Activated CD8-positive, alpha-beta T cell treated with anti-CD3 and anti-CD28 coated beads for 36 hours (primary cell): ENCODE measurements around the gene MKRN1. TPM values are rescaled to one million over a fixed set of nuclear protein-coding genes. Genes with fewer than 3 reads are reported as not detected.
"Not testable (repeated sequence)": the region's sequence is repeated elsewhere in the genome, so short reads cannot be mapped to it uniquely, and the experiment has no call there.

Experiments used
- ATAC-seq: fragments of 200-7000 bp; cut with Tn5 transposase; one replicate; pipeline ENCODE4 v1.10.0; 2021; ENCODE audit warnings: mild to moderate bottlenecking, moderate library complexity
- CTCF ChIA-PET: fragments of 350-600 bp; sonication (Branson Sonifier 250); formaldehyde crosslinking; loops from one replicate; lab custom pipeline; 2021; ENCODE audit warnings: antibody characterized with exemption; lab: Charles Lee
- POLR2A ChIA-PET: fragments of 350-600 bp; sonication (Branson Sonifier 250); formaldehyde crosslinking; loops from one replicate; lab custom pipeline; 2021; ENCODE audit warnings: antibody characterized with exemption; lab: Charles Lee
- DNase-seq: peaks from one replicate; pipeline ENCODE4 v3.0.0-alpha.2; 2020
- H3K27ac Mint-ChIP-seq: one replicate; pipeline ENCODE4 v1.8.0; 2021; ENCODE audit warnings: mild to moderate bottlenecking, mixed read lengths
- H3K27me3 Mint-ChIP-seq: one replicate; pipeline ENCODE4 v1.8.0; 2021; ENCODE audit warnings: mixed read lengths
- H3K36me3 Mint-ChIP-seq: one replicate; pipeline ENCODE4 v1.8.0; 2021; ENCODE audit warnings: low read depth, mixed read lengths
- H3K4me1 Mint-ChIP-seq: one replicate; pipeline ENCODE4 v1.8.0; 2021; ENCODE audit warnings: low read depth, mixed read lengths
- H3K4me3 Mint-ChIP-seq: one replicate; pipeline ENCODE4 v1.8.0; 2021; ENCODE audit warnings: mild to moderate bottlenecking, moderate library complexity, mixed read lengths
- H3K9me3 Mint-ChIP-seq: one replicate; pipeline ENCODE4 v1.8.0; 2021; ENCODE audit warnings: mixed read lengths
- intact Hi-C: fragments of 100-400 bp; cut with micrococcal nuclease; formaldehyde crosslinking; loops from one replicate; pipeline ENCODE4 v1.10.0; 2022
- total RNA-seq, 2 experiments: library from RNA; stranded (reverse); gene quantifications; one replicate each; pipeline ENCODE4 v1.2.3, GENCODE V29; 2021
- TF ChIP-seq, protein P1 (sequence below): fragments of 200-600 bp; IDR thresholded peaks from one replicate; pipeline ENCODE4 v1.8.0; 2022; ENCODE audit warnings: antibody characterized with exemption, mild to moderate bottlenecking

MKRN1 gene
- total RNA-seq, 2 experiments from 2014 or later: 55.5 to 56.4 TPM

DNA sequence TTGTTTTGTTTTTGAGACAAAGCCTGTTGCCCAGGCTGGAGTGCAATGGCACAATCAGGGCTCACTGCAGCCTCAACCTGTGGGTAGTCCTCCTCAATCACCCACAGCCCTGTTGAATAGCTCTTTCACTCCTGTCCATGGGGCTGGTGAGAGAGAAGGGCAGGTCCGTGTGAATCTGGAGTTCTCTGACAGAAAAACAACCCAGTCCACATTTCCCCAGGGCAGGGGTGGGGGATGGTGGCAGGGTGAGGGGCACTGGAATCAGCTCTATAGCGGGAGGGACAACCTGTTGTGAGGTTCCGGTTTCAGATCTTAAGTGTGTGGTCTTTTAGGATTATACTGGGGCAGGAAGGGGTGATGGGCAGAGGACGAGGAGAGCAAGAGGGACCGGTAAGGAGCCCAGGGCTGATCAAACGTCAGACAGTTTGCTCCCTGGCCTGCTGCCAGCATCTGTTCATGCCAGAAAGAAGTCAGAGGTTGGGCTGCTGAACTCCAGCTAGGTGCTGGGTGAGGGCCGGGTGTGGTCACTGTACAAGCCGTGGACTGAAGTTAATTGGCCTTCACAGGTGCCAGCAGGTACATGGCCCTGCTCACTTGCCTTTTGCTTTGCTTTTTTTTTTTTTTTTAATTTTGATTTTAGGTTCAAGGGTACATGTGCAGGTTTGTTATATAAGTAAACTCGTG is 33.2 kb upstream of the MKRN1 start:
- peaks cover 2% of the 10 kb centered on the region for H3K27me3 Mint-ChIP-seq
- TF ChIP-seq, protein P1, sequence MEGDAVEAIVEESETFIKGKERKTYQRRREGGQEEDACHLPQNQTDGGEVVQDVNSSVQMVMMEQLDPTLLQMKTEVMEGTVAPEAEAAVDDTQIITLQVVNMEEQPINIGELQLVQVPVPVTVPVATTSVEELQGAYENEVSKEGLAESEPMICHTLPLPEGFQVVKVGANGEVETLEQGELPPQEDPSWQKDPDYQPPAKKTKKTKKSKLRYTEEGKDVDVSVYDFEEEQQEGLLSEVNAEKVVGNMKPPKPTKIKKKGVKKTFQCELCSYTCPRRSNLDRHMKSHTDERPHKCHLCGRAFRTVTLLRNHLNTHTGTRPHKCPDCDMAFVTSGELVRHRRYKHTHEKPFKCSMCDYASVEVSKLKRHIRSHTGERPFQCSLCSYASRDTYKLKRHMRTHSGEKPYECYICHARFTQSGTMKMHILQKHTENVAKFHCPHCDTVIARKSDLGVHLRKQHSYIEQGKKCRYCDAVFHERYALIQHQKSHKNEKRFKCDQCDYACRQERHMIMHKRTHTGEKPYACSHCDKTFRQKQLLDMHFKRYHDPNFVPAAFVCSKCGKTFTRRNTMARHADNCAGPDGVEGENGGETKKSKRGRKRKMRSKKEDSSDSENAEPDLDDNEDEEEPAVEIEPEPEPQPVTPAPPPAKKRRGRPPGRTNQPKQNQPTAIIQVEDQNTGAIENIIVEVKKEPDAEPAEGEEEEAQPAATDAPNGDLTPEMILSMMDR: no peak
- ChIA-PET POLR2A (no interaction called here), CTCF (interaction anchor here (1.0 to 1.5 kb wide), 2 partner anchors 36 to 141 kb away, joined by 3 to 5 read pairs; no protein-coding TSS in a partner anchor)
- ATAC-seq (no peak), DNase-seq (peak; percentile 8)
- no peak overlapping the region for H3K27ac Mint-ChIP-seq
- intact Hi-C loops: no loop called here
- no peaks in the 10 kb centered on the region for H3K4me1 Mint-ChIP-seq
- H3K4me3 Mint-ChIP-seq: no peak overlapping the region
- H3K9me3 Mint-ChIP-seq: no peaks in the 10 kb centered on the region
- no peaks in the 10 kb centered on the region for H3K36me3 Mint-ChIP-seq

DNA sequence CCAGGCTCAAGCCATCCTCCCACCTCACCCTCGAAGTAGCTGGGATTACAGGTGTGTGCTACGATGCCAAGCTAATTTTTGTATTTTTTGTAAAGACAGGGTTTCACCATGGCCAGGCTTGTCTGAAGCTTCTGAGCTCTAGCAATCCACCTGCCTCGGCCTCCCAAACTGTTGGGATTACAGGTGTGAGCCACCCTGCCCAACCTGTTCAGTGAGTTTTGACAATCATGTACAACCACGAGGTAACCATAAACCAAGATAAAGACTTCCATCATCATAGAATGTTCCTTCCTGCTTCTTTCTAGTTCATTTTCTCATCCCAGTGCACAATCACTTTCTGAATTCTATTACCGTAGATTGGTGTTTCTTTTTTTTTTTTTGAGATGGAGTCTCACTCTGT is 30.5 kb upstream of the MKRN1 start:
- no peak overlapping the region for H3K4me3 Mint-ChIP-seq
- H3K36me3 Mint-ChIP-seq: no peaks in the 10 kb centered on the region
- no peaks in the 10 kb centered on the region for H3K9me3 Mint-ChIP-seq
- DNase-seq (no peak), ATAC-seq (no peak)
- no peak overlapping the region for H3K27ac Mint-ChIP-seq
- no peaks in the 10 kb centered on the region for H3K4me1 Mint-ChIP-seq
- TF ChIP-seq, protein P1: no peak
- CTCF ChIA-PET: interaction anchor here (1.1 kb wide), 1 partner anchor 144 kb away, joined by 3 read pairs; no protein-coding TSS in a partner anchor
- POLR2A ChIA-PET: no interaction called here
- no peaks in the 10 kb centered on the region for H3K27me3 Mint-ChIP-seq
- intact Hi-C loops: no loop called here

DNA sequence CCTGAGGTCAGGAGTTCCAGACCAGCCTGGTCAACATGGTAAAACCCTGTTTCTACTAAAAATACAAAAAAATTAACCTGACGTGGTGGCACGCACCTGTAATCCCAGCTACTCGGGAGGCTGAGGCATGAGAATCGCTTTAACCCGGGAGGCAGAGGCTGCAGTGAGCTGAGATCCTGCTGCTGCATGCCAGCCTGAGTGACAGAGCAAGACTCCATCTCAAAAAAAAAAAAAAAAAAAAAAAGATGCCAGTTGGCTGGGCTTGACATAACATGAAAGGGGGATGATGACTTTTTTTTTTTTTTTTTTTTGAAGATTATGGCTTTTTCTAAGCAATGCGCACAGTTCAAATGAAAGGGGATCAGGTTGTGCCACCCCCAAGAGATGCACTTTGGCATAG is 28.3 kb upstream of the MKRN1 start:
- POLR2A ChIA-PET, H3K36me3 Mint-ChIP-seq, H3K9me3 Mint-ChIP-seq, intact Hi-C loops, ATAC-seq, H3K27ac Mint-ChIP-seq, H3K4me3 Mint-ChIP-seq, H3K4me1 Mint-ChIP-seq, DNase-seq, CTCF ChIA-PET, H3K27me3 Mint-ChIP-seq: not testable (repeated sequence)

DNA sequence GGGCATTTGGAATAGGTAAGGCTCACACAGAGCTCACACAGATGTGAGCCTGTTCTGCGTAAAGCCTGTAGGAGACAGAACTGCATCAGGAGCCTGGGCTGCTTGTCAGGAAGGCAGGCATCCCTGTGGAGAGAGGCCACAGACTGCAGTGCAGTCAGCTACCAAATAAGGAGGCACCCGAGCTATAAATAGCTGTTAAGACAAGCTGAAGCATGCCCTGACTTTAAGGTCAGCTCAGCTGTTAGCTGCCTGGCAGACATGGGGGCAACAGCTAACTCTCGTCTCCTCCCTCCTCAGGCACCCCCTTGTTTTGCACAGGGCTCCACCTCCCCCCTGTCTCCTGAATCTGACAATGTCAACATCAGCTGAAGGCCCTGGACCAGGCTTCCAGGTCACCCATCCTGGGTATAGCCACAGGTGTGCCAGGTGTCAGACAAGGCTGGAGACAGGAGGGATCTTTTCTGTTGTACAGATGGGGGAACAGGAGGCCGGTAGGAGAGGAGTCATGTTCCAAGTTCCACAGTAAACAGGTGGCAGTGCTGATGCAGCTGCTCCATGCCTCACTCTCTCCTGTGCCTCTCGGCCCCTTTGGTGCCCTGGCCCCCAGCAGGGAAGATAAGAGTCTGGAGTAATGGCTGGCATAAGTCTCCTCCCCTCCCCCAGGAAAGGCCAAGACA is 27.6 kb upstream of the MKRN1 start:
- TF ChIP-seq, protein P1: no peak
- DNase-seq (no peak), ATAC-seq (no peak)
- Mint-ChIP-seq H3K4me3 (no peak overlapping the region), H3K36me3 (no peaks in the 10 kb centered on the region), H3K27ac (no peak overlapping the region), H3K4me1 (no peaks in the 10 kb centered on the region), H3K9me3 (no peaks in the 10 kb centered on the region), H3K27me3 (no peaks in the 10 kb centered on the region)
- ChIA-PET POLR2A (no interaction called here), CTCF (no interaction called here)
- intact Hi-C loops: no loop called here

DNA sequence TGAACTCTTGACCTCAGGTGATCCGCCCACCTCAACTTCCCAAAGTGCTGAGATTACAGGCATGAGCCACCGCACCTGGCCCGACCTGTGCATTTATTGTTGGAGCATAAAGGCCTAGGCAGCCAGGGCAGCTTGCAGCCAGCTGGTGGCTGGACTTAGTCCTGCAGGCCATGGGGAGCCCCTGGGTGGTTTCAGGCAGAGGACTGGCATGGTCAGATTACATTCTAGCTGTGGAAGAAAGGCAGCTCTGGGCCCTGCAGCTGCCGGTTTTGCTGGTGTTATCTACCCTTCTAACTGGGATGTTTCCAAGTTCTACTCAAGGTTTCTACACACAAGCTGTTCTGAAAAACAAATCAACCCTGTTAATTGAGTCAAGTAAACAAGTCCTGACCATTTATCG is 22.7 kb upstream of the MKRN1 start:
- DNase-seq (no peak), ATAC-seq (no peak)
- Mint-ChIP-seq H3K9me3 (no peaks in the 10 kb centered on the region), H3K27me3 (no peaks in the 10 kb centered on the region), H3K27ac (no peak overlapping the region), H3K4me1 (no peaks in the 10 kb centered on the region), H3K4me3 (no peak overlapping the region), H3K36me3 (no peaks in the 10 kb centered on the region)
- intact Hi-C loops: no loop called here
- ChIA-PET POLR2A (interaction anchor here (0.7 kb wide), 1 partner anchor 1222 kb away, joined by 3 read pairs; no protein-coding TSS in a partner anchor), CTCF (interaction anchor here (1.0 to 1.2 kb wide), 2 partner anchors 10 to 152 kb away, joined by 3 to 4 read pairs; no protein-coding TSS in a partner anchor)
- TF ChIP-seq, protein P1: no peak

DNA sequence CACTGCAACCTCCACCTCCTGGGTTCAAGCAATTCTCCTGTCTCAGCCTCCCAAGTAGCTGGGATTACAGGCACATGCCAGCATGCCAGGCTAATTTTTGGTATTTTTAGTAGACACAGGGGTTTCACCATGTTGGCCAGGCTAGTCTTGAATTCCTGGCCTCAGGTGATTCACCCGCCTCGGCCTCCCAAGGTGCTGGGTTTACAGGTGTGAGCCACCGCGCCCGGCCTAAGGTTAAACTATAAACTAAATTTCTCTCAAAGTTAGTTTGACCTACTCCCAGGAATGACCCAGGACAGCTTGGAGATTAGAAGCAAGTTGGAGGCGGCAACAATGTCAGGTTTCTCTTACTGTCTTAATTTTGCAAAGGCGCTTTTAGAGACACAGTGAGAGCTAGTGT is 18.5 kb upstream of the MKRN1 start:
- POLR2A ChIA-PET, H3K4me3 Mint-ChIP-seq, H3K27ac Mint-ChIP-seq, H3K27me3 Mint-ChIP-seq, ATAC-seq, H3K4me1 Mint-ChIP-seq, CTCF ChIA-PET, H3K9me3 Mint-ChIP-seq, DNase-seq, H3K36me3 Mint-ChIP-seq, intact Hi-C loops: not testable (repeated sequence)
